ENCODE results near the gene PDIA4.
A peak's percentile ranks its signal among the peaks of the same experiment; 100 is the strongest.

PDIA4 gene

DNA sequence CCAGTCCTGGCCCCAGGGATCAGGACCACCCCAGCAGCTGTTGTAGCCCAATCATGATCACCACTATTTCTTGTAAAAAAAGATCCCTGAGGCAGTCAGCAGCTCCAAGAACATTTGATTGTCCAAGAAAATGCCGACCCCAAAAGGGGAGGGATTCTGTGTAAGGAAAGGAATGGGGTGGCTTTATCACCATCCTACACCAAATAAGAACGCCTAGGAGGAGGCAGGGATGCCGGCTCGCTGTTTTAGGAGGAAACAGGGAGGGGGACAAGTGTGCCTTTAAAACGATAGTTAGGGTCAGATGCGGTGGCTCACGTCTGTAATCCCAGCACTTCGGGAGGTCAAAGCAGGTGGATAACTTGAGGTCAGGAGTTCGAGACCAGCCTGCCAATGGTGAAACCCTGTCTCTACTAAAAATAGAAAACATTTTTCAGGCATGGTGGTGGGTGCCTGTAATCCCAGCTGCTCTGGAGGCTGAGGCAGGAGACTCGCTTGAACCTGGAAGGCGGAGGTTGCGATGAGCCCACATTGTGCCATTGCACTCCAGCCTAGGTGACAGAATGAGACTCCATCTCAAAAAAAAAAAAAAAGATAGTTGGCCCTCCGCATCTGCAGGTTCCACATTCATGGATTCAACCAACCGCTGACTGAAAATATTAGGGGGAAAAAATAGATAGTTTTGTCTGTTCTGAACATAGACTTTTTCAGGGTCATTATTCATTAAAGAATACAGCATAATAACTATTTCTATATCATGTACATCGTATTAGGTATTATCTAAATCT, 63.6 kb downstream of the PDIA4 start:
- no peak for DNase-seq (ENCODE audit: low spot score)

DNA sequence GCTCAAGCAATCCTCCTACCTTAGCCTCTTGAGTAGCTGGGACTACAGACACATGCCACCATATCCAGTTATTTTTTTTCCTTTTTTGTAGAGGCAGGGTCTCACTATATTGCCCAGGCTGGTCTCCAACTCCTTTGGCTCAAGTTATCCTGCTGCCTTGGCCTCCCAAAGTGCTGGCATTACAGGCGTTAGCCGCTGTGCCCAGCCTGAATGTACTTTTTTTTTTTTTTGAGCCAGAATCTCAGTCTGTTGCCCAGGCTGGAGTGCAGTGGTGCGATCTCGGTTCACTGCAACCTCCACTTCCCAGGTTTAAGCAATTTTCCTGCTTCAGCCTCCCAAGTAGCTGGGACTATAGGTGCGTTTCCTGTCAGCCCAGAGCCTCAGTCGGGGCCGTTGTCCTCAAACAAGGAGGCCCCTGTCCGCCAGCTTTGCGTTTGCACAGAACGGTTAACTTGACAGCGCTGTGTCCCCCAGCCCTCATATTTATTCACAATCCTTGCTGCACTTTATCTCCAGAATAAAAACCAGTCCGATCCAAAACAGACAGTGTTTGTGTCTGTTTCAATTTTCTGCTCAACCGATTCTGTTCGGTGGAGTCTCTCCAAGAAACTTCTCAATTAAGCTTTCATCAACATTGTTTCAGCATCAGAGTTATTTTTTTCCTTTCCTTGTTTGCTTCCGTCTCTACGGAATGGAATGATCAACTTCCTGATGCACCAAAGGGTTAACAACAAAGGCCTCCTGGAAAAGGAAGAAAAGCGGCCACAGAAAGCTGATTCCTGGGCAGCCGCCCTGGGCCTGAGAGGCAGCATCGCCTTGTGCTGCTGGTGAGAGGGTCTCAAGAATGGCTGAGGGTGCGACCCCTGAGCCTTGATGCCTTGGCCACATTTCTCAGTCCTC, 64.5 kb downstream of the PDIA4 start:
- no peak for DNase-seq (ENCODE audit: low spot score)

DNA sequence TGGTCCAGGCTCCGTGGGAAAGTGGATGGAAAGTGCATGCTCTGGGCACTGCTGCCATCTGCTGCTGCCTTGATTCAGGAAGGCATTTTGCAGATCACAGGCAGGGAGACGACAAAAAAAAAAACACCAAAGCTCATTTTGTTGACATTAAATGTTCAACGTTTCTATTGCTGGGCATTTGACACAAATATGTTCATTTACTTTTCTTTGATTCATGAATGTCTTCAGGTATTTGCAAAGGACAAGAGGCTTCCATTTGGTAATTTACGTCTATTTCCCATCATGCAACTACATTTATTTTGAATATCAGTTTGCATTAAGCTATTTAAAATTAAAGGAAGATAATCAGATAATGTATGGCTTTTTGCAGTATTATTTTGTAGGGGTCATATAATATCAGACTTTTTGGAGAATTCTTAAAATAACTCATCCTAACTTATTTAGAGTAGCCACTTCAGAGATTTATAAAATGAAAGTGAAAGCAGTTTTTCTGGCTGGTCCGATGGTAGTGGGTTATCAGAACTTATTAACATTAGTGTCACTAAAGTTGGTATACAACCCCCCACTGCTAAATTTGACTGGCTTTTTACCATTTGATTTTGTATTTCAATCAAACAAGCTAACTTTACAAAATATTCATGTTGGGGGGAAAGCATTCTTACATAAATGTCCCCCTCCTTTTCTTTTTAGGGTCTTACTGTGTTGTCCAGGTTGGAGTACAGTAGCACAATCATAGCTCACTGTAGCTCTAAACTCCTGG, 65.3 kb downstream of the PDIA4 start:
- DNase-seq (ENCODE audit: low spot score) = peak; percentile 59

DNA sequence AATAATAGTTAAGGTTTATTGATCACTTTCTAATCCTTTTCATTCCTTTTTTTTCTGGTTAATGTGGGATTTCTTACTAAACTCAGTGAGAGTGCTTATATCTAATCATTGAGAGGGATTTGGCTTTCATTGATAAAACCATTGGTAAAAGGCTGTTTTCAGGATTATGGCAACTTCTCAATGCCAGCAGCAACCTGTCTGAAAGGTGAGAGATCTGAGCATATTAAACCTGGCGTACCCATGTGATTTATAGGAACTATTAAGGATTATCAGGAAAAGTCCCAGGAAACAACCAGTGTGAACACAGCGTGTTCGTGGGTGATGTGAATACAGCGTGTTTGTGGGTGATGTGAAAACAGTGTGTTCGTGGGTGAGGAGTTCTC, 65.9 kb downstream of the PDIA4 start:
- DNase-seq (ENCODE audit: low spot score) = no peak

DNA sequence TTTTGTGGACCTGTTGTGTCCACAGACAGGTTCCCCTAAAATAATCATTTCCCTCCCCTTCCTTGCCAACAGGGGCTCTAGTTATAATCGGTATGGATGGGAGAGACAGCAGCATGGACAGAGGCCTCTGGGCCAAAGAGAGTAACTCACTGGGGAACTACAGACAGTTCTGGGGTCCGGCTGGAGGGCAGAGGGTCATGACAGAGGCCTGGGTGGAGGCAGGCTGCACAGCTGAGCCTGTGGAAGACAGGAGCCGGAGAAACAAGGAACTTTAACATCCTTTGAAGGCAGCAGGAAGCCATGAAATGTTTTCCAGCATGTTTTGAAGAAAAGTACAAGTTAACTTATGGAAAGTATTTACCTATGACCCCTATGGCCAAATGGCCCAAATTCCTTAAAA, 68.6 kb downstream of the PDIA4 start:
- DNase-seq (ENCODE audit: low spot score) = no peak

DNA sequence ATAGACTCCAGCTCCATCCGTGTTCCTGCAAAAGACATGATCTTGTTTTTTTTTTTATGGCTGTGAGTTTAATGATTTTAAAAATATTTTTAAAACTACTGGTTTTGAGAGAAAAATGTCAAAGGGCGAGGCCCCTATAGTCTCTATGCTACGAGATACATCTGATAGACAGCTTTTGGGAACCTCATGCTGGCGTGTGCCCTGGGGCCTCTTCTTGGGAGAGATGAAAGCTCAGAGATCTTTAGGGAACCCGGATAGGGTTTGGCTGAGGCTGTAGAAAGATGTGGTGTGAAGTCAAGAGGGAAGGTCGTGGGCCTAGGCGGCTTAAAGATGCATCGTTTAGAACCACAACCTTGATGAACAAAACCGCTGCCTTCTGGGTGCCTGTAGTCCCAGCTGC, 70.2 kb downstream of the PDIA4 start:
- DNase-seq (ENCODE audit: low spot score) = no peak

DNA sequence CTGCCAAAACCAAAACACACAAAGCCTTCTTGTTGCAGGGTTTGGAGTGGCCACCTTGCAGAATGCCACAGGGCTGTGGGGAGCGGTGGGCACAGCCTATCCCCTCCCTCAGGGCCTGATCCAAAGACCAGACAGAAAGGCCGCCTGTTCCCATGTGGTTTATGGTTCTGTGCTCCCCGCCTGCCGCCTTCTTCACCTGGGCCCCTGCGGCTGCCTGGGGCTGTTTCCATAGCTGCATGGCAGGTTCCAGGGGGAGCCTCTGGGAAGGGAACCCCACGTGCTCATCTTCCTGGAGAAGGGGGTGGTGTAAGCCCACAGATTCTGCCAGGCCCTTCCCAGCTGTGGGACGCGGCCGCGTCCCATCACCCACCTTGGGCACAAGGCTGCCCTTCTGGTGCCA, 73.5 kb downstream of the PDIA4 start:
- no peak for DNase-seq (ENCODE audit: low spot score)

DNA sequence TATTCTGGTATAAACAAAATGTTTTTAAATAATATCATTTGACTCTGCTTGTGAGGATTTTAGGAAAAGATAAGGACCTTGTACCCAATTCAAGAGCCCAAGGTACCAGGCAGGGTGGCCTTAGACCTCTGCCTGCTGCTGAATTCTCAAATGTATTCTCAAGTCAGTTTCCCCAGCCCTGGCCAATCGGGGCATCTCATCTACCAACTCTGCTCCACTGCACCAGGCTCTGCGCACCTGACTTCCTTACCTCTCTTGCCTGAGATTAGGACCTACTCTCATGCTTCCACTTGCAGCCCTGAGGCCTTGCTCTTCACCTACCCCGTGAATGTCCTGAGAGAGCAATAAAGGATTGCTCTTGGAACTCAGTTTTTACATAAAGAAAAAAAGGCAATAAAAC, 74.6 kb downstream of the PDIA4 start:
- no peak for DNase-seq (ENCODE audit: low spot score)
